Measurements from ENCODE around the gene SLC4A3.

SLC4A3 gene

DNA sequence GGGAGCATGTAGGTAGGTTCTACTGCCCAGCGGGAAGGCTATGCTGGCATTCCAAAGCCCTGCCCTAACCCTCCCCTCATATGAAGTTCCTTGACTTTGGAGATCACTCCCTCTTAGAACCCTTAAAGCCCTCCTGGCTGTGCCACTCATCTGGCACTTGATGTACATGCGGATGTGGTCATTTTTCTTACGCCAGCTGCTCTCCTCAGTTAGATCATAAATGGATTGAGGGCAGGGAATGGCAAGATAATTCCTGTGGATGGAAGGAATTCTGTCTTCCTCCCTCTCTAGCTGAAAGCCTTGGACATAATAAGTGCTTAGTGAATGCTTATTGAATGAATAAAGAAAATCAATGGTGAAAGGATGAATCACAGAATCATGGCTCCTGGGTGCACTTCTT lies 51.6 kb downstream of the SLC4A3 start:
- no peak for DNase-seq
- Histone ChIP-seq H3K9me3 (ENCODE audit: insufficient read depth, low read length, severe bottlenecking) (peaks cover 4% of the 10 kb centered on the region), H2AFZ (ENCODE audit: low read depth, low read length) (no peak overlapping the region), H3K27ac (ENCODE audit: low read length) (no peak overlapping the region), H4K20me1 (ENCODE audit: insufficient read depth, low read length) (no peaks in the 10 kb centered on the region), H3K36me3 (ENCODE audit: insufficient read depth, low read length) (no peaks in the 10 kb centered on the region), H3K9ac (ENCODE audit: low read depth, low read length) (no peak overlapping the region), H3K27me3 (ENCODE audit: insufficient read depth, low read length, poor library complexity) (peaks cover 3% of the 10 kb centered on the region), H3K4me3 (ENCODE audit: low read depth in 1 of 2, low read length in 2 of 2) (no peak overlapping the region), H3K4me2 (ENCODE audit: insufficient read depth, low read length) (no peak overlapping the region), H3K79me2 (ENCODE audit: insufficient read depth, low read length) (no peaks in the 10 kb centered on the region), H3K4me1 (ENCODE audit: insufficient read depth, low read length) (no peaks in the 10 kb centered on the region)
- TF ChIP-seq, protein P1, sequence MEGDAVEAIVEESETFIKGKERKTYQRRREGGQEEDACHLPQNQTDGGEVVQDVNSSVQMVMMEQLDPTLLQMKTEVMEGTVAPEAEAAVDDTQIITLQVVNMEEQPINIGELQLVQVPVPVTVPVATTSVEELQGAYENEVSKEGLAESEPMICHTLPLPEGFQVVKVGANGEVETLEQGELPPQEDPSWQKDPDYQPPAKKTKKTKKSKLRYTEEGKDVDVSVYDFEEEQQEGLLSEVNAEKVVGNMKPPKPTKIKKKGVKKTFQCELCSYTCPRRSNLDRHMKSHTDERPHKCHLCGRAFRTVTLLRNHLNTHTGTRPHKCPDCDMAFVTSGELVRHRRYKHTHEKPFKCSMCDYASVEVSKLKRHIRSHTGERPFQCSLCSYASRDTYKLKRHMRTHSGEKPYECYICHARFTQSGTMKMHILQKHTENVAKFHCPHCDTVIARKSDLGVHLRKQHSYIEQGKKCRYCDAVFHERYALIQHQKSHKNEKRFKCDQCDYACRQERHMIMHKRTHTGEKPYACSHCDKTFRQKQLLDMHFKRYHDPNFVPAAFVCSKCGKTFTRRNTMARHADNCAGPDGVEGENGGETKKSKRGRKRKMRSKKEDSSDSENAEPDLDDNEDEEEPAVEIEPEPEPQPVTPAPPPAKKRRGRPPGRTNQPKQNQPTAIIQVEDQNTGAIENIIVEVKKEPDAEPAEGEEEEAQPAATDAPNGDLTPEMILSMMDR (IDR thresholded peaks at IDR 0.05; ENCODE audit: borderline replicate concordance, extremely low read depth, low read length, poor library complexity, severe bottlenecking) = no peak
- TF ChIP-seq EZH2 (IDR thresholded peaks at IDR 0.05; ENCODE audit: borderline replicate concordance, low read depth, low read length, severe bottlenecking) = no peak
- no peak for ATAC-seq (ENCODE audit: insufficient read depth, low read depth)

DNA sequence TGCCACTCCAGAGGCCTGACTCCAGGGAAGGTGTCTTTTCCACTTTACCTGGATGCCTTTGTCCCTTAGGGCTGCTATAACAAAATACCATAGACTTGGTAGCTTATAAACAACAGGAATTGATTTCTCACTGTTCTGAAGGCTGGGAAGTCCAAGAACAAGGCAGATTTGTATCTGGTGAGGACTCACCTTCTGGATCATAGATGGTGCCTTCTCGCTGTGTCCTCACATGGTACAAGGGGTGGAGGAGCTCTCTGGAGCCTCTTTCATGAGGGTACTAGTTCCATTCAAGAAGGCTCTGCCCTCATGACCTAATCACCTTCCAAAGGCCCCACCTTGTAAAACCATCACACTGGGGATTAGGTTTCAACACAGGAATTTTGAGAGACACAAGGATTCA lies 52.1 kb downstream of the SLC4A3 start:
- H3K27ac ChIP-seq (ENCODE audit: low read length) = no peak overlapping the region
- peaks cover 4% of the 10 kb centered on the region for H3K9me3 ChIP-seq (ENCODE audit: insufficient read depth, low read length, severe bottlenecking)
- H3K4me2 ChIP-seq (ENCODE audit: insufficient read depth, low read length) = no peak overlapping the region
- H3K79me2 ChIP-seq (ENCODE audit: insufficient read depth, low read length) = no peaks in the 10 kb centered on the region
- no peak for ATAC-seq (ENCODE audit: insufficient read depth, low read depth)
- H3K4me1 ChIP-seq (ENCODE audit: insufficient read depth, low read length) = no peaks in the 10 kb centered on the region
- DNase-seq = no peak
- H3K27me3 ChIP-seq (ENCODE audit: insufficient read depth, low read length, poor library complexity) = peaks cover 3% of the 10 kb centered on the region
- no peak overlapping the region for H3K4me3 ChIP-seq (ENCODE audit: low read depth in 1 of 2, low read length in 2 of 2)
- no peaks in the 10 kb centered on the region for H4K20me1 ChIP-seq (ENCODE audit: insufficient read depth, low read length)
- H3K9ac ChIP-seq (ENCODE audit: low read depth, low read length) = no peak overlapping the region
- no peaks in the 10 kb centered on the region for H3K36me3 ChIP-seq (ENCODE audit: insufficient read depth, low read length)
- TF ChIP-seq, protein P1 (IDR thresholded peaks at IDR 0.05; ENCODE audit: borderline replicate concordance, extremely low read depth, low read length, poor library complexity, severe bottlenecking) = no peak
- TF ChIP-seq EZH2 (IDR thresholded peaks at IDR 0.05; ENCODE audit: borderline replicate concordance, low read depth, low read length, severe bottlenecking) = no peak
- no peak overlapping the region for H2AFZ ChIP-seq (ENCODE audit: low read depth, low read length)

DNA sequence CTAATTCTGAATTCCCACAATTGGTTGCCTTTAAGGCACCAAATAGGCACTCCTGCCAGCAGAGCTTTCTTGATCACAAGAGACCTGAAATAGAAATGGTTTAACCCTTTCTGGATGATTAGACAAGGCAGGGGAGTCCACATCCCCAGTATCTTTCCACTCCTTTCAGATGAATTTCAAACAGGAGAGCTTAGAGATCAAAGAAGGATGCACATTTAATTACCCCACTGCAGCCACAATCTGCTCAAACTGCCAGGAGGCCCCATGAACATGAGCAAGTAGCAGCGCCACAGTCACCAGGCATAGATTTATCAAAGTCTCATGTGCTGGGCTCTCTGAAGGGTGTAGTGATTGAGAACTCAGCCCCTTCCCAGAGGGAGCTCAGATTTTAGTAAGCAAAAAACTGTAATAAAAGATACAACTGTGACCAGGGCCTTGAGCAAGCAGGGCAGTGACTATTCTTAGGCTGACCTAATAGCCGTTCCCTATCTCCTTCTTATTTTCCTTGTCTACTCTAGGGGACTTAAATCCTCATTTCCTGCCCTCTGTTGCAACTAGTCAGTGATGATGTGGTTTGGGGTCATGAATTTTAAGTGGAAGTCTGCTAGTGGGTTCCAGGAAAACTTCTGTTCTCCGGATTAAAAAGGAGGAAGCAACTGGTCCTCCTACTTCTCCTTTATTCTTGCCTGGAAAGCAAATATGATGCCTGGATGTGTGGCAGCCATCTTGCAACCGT lies 53.7 kb downstream of the SLC4A3 start:
- Histone ChIP-seq H2AFZ (ENCODE audit: low read depth, low read length) (no peak overlapping the region), H3K4me3 (ENCODE audit: low read depth in 1 of 2, low read length in 2 of 2) (no peak overlapping the region), H3K4me2 (ENCODE audit: insufficient read depth, low read length) (no peak overlapping the region), H3K36me3 (ENCODE audit: insufficient read depth, low read length) (no peaks in the 10 kb centered on the region), H3K9ac (ENCODE audit: low read depth, low read length) (no peak overlapping the region), H3K27me3 (ENCODE audit: insufficient read depth, low read length, poor library complexity) (peaks cover 3% of the 10 kb centered on the region), H4K20me1 (ENCODE audit: insufficient read depth, low read length) (no peaks in the 10 kb centered on the region), H3K9me3 (ENCODE audit: insufficient read depth, low read length, severe bottlenecking) (peaks cover 4% of the 10 kb centered on the region), H3K79me2 (ENCODE audit: insufficient read depth, low read length) (no peaks in the 10 kb centered on the region), H3K4me1 (ENCODE audit: insufficient read depth, low read length) (no peaks in the 10 kb centered on the region), H3K27ac (ENCODE audit: low read length) (no peak overlapping the region)
- ATAC-seq (ENCODE audit: insufficient read depth, low read depth) = no peak
- no peak for DNase-seq
- TF ChIP-seq, protein P1 (IDR thresholded peaks at IDR 0.05; ENCODE audit: borderline replicate concordance, extremely low read depth, low read length, poor library complexity, severe bottlenecking) = no peak
- TF ChIP-seq EZH2 (IDR thresholded peaks at IDR 0.05; ENCODE audit: borderline replicate concordance, low read depth, low read length, severe bottlenecking) = no peak

Data from DND-41 (cell line).